Renal cortical epithelial cell (primary cell): ENCODE results near the gene ZSWIM4. TPM values are rescaled to one million over a fixed set of nuclear protein-coding genes. Genes with fewer than 3 reads are reported as not detected.

Experiments
- DNase-seq: peaks from one replicate; pipeline ENCODE4 v3.0.0-alpha.2; 2011; ENCODE audit warnings: low read depth
- total RNA-seq: library from RNA; depleted of rRNA; stranded (reverse); fragments of >200 nt; gene quantifications from 2 replicates; pipeline ENCODE4 v1.2.3, GENCODE V29; 2014

The ZSWIM4 gene
- total RNA-seq, 1 donor from 2014 or later, result 39.3 TPM

DNA sequence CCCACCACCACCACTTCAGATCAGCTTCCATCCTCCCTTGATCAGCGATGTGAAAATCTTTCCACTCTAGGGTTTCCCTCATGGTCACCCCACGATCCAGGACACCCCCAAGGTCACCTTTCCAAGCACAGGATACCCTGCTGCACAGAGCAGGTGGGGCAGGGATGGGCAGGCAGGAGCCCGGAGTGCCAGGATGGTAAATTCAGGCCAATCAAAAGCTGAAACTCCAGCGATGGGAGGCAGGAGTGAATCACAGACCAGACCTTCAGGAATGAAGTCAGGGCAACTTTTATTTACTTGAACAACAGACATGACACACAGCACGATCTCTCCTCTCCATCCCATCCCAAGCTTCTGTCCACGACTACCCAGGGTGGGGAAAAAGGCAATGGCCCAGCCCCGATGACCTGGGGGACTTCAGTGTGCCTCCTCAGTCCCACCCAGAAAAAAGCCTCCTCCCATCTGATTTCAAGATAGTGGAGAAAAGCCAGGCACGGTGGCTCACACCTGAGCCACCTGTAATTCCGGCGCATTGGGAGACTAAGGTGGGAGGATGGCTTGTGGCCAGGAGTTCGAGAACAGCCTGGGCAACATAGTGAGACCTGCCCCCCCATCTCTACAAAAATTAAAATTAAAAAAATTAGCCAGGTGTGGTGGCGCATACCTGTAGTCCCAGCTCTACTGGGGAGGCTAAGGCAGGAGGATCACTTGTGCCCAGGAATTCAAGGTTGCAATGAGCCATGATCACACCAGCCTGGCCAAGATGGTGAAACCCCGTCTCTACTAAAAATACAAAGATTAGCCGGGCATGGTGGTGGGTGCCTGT lies 39.2 kb downstream of the ZSWIM4 start:
- no peak for DNase-seq

DNA sequence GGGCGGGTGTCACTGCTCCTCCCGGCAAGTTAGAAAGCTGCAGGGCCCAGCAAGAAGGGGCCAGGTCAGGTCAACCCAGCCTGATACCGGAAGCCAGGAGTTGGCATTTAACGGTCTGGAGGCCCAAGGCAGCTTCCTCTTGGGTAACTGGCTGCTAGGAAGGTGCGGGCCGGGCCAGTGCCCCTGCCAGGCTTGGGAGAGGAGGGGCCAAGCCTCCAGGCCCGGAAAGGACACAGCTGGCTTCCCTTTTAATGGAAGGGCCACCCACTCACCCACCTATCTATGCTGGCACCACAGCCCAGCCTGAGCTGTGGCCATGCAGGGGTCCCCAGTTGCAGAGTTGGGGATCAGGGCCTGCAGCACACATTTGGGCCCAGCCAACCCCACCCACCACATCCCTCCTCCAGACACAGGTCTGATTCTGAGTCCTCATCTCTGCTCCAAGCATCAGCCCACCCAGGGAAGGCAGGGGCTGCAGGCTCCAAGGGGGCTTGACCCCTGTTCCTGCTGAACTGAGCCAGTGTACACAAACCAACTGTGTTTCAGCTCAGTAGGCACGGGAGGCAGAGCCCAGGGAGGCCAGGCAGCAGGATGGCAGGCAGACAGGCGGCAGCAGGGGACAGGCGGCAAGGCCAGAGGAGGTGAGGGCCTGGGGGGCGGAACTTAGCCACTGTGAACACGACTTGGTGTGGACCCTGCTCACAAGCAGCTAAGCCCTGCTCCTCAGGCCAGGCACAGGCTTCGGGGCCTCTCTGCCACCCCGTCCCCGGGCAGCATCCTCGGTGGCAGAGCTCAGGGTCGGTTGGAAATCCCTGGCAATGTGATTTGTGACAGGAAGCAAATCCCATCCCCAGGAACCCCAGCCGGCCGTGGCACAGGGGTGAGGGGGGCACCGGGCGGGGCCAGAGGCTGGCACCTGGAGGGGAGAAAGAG lies 40.8 kb downstream of the ZSWIM4 start:
- DNase-seq, result no peak

DNA sequence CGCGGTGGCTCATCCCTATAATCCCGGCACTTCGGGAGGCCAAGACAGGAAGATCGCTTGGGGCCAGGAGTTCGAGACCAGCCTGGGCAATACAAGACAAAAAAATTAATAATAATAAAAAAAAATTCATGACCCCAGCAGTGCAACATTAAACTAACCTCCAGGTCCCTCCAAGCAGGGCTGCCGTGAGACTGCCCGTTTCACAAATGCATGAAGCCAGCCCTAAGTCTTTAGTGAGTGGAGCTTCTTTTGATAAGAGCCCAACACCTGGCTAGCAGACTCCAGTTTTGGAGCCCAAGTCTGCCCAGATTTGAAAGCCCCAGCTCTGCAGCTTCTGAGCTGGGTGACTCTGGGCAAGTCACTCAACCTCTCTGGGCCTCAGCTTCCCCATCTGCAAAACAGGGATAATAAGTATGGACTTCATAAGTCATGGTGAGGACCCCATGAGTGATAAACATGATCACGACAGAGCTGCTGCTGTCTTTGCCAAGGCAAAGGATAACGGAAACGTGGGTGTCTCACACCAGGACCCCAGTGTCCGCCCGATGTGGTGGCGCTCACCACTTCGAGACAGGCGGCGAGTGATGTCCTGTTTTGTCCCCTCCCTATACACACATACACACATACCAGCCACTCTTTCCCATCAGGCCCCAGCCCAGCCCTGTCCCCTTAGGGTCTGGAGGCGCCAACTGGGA lies 43.3 kb downstream of the ZSWIM4 start:
- DNase-seq, result no peak

DNA sequence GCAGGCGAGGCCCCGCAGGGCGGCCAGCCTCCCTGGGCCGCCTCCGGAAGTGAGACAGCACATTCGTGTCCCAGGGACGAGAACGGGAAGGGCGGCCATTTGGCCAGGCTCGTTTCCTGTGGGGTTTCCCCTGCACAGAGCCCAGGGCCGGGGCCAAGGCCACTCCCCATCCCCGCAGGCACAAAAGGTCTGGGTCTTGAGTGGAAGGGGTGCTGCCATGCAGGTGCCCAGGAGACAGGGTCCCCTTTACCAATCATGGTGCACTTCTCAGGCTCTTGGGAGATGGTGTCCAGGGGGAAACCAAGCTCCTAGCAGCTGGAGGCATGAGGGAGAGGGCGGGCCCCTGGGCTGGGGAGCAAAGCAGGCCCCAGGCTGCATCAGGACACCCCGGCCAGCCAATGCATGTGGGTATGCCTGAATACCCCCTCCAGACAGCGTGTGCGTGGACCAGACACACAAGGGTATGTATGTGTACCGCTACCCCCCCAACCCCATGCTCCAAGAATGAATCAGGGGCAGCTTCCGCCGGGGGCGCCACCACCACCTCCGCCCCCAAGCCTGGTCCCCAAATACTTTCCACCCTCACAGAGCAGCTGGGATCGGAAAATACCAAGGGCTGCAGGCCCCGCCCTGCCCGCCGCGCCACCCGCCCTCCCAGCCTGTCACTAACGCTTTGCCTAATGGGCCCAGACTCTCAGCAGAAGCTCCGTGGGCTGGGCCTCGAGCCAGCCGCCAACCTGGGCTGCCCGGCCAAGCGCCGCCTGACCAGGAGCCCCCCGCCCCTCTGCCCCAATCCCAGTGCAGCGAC lies 44.1 kb downstream of the ZSWIM4 start:
- DNase-seq, result no peak

DNA sequence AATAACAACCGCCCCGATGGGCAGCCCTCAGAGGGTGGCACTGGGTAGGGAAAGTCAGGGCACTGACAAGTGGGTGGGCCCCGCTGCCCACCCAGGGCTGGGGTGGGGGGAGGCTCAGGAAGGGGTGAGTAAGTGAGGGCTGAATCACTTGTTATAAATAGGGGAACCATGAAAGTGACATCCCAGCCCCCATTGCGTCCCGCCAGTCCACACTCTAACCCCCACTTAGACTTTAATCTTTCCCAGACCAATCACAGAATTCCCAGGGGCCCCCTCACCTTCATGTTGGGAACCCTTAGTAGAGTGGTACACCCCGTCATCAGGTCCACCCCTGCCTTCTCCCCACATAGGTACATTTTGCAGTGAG lies 44.7 kb downstream of the ZSWIM4 start:
- no peak for DNase-seq

DNA sequence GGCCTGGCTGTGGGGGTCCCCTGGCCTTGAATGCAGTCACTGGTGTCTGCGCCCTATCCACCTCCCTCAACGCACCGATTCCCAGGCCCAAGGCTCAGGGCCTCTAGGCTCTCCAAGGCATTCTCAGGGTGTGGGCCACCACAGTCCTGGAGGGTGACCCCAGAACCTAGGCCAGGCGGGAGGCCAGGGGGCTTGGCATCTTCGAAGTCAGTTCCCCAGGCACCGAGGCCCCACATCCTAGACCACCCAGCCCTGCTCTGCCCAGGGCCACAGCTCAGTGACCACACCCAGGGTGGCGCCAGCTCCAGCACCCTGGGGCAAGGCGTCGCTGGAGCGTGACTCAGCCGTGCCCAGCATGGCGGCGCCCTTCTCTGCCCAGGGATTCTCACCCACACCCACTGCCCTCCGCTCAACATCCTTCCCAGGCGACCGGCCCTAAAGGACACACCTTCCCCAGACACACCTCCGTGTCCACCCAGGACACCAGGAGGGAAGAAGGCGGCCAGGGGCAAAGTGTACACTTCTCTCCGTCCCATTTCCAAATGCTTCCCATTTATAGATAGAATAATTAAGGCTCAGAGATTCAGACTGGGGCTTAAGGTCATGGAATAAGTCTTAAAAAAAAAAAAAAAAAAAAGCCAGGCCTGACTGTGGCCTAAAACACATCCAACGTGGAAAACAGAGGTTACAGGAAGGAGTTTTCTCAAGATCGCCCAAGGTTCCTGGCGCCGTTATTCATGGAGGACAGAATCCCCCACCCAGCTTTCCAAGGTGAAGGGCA lies 45.3 kb downstream of the ZSWIM4 start:
- DNase-seq, result no peak

DNA sequence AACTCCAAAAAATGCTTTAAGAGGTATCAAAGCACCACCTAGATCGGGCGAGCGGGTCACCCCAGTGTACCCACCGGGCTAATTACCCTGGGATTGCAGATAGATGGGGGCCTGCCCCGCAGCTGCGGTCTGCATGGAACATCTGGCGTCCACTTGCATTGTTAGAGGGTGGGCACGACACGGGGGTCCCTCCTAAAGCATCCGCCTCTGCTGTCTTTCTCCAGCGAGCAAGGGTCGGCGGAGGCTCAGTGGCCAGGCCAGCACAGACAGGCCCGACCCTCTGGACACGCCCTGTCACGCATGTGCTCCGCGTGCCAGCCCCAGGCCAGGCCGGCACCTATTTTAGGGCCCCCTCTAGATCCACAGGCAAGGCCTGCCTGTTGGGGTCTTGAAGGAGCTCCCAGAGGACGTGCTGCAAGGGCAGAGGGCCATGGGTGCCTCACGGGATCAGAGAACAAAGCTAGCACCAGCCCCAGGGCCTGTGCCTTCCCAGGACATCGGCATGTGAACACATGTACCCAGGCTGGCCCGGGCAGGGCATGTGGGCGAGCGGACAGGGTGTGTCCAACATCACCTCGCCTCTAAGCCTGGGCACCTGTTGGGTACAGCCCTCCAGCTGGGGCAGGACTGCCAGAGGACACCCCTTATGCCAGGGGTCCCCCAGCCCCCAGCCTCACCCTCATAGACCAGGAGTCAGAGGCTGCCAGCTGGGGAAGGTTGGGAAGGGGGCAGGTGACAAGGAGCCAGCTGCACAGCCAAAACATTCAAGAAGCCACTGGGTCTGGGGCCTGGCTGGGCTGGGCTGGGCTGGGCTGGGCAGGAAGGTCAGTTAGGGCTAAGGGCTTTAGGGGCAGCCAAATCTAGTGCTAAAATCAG lies 46.1 kb downstream of the ZSWIM4 start:
- DNase-seq, result no peak

DNA sequence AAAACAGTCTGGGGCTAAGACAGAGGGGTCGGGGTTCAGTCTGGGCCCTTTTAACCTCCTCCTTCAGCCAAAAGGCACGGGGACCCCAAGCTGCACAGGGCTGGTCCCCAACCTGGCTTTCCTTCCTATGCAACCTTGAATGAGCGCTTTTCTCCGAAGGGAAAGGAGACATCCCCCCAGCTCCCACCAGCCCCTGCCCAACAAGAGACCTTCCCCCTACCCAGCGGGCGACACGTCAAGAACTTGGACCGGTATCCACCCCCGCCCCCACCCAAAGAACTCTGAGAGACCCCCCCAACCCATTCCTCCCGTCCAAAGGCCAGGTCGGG lies 46.7 kb downstream of the ZSWIM4 start:
- no peak for DNase-seq

DNA sequence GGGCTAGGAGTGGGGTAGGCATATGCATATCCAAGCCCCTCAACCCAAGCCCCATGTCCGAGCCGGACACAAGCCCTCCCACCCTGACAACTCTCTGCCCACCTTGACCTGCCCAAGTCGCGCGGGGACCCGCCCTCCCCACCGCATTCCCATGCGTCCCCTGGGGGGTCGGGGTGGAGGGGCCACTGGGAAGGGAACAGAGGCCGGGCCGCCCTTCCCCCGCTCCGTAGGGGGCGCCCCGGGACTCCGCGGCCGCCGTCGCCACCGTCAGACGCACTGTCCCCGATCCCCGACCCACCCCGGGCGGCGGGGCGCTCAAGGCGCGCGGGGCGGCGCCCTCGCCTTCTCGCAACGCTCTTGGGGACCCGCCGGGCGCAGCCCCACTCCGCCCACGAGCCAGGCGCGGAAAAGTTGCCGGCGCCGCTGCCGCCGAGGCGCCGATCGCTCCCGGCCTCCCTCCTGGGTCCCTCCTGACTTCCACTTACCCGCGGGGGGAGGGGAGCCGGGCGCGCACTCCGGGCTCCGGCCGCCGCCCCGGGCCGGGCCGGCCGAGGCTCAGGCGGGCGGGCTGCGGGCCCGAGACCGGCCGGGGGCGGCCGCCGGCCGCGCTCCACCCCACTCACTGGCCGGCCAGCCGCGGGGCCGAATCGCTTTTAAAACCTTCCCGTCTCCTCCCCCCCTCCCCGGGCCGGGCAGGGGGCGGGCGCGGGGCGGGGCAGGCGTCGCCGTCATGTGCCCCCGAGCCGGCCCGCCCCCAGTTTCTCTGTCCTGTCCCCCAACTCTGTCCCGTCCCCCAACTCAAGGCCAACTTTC lies 47.3 kb downstream of the ZSWIM4 start:
- DNase-seq, result no peak

DNA sequence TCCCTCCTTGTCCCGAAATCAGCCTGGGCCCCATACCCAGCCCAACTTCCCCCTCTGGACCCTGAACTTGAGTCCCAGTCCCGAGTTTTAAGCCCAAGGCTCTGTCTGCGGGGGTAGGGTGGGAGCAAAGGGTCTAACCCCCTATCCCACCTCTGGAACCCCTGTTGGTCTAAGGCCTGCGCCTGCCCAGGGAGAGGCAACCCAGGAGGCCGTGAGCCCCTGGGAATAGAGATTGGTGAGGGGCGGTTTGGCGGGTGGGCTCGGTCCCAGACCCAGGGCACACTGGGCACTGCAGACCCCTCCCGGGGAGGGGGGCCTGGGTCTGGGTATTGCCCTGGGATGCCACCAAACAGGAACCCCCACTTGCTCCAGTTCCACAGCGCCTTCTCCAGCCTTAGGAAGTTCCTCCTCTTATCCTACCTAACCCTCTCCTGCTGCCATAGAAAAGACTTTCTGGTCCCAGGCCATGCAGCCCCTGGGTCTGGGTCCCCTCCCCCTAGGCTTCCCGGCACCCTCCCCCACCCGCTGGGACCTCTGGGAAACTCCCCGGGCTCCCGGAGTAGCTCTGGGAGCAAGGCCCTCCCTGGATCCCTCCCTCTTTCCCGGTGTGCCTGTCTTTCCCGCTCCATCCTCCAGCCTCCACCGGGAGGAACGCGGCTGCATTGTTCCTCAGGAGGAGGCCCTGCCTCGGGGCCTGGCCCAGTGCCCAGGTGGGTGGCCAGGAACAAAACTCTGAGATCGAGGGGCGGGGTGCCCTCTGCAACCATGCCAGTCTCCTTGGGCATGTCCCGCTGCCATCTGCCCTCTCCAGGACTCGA lies 48.1 kb downstream of the ZSWIM4 start:
- peak; percentile 87 for DNase-seq

DNA sequence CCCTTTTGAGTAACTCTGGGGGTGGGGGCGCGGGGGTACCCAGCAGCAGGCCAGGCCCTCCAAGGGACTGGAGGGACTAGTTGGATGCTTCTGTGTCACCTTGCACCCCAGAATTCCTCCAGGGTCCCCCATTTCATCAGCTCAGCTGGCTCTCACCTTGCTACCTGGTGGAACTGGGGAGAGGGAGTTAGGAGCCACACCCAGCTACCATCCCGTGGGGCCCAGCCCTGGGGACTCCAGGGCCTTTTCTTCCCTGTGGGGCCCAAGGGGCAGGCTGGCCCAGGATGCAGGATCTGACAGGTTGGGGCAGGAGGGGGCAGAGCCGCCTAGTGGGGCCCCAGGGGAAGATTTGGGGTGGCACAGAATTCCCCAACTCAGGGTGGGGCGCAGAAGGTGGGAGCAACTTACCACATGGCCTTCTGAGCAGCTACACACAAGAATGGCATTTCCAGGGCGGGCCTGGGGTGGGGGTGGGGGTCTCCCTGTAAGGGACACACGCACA lies 48.9 kb downstream of the ZSWIM4 start:
- DNase-seq, result no peak

DNA sequence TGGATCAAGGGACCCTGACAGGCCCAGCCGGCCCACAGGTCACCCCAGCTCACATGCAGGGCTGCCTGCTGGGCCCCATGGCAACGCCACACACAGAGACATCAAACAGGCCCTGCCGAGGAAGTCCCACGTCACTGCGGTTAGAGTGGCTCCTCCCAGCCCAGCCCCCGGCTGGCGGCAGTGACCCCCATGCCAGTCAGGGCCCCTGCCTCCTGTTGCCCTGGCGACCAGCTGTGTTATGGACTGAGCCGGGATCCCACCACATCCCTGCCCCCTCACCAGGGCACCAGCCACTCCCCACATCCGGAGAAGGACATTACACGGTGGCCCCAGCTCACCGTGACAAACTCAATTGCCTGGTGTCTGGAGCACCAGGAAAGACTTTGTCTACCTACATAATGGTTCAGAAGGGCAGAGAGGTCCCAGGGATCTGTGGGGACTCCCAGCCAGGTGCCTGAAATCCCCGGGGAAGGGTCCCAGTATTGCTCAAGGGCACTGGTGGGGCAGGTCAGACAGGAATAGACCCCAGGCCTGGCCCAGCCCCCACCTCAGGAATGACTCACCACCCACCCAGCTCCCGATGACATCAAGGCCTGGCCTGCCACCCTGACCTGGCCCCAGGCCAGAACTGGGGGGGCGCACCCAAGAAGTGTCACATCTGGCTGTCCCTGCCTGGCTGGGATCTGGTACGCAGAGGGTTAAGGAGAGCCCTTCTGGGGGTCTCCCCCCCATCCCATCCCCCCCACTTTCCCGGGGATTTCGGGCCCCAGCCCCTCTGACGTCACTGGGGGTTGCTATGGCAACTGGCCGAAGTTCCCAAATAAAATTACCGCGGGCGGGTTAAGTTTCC lies 51.5 kb downstream of the ZSWIM4 start:
- DNase-seq, result peak; percentile 87

DNA sequence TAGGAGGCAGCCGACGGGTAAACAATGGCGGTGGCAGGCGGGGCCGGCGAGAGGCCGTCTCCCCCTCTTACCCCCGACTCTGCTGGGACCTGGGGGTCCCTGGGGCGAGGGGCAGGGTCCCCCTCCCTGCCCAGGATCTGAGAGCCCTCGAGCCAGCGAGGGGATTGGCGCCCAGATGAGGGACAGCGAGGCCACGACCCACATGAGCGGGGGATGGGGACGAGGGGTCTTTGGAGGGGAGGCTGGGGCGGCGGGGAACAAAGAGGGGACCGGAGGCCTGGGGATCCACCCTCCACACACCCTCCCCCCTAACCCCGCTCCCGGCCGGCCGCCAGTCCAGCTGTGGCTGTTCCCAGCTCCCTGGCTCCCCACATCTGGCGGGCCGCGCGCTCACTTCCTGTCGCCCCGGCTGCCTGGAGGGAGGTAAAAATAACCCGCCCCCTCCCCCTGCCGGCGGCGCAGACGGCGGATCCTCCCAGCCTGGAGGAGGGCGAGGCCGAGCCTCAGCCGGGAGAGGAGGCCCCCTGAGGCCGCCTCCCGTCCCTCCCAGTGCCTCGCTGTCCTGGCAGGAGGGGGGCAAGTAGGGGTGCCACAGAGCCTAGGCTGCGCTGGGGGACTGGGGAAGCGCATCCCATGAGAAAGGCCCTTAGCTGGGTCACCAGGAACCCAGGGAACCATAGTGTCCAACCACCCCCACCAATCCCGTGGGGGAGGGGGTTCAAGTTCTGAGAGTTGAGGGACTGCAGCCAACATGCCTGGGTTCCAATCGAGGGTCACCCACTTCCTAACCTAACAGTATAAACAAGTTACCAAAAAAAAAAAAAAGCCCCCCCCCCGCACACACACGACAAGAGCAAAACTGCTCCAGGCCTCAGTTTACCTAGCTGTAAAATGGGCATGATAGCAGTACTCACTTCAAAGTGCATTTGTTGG lies 52.4 kb downstream of the ZSWIM4 start:
- peak; percentile 68 for DNase-seq

DNA sequence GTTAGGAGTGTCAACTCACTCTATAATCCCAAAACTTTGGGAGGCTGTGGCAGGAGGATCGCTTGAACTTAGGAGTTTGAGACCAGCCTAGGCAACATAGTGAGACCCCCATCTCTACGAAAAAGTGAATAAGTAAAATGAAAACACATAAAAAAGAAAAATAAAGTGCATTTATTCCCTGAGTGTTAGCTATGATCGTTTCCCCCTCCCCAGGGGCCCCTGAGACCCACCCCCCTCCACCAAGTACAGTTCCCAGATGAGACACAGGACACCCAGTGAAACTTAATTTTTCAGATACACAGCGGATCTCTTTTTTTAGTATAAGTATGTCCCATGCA lies 53.1 kb downstream of the ZSWIM4 start:
- no peak for DNase-seq

DNA sequence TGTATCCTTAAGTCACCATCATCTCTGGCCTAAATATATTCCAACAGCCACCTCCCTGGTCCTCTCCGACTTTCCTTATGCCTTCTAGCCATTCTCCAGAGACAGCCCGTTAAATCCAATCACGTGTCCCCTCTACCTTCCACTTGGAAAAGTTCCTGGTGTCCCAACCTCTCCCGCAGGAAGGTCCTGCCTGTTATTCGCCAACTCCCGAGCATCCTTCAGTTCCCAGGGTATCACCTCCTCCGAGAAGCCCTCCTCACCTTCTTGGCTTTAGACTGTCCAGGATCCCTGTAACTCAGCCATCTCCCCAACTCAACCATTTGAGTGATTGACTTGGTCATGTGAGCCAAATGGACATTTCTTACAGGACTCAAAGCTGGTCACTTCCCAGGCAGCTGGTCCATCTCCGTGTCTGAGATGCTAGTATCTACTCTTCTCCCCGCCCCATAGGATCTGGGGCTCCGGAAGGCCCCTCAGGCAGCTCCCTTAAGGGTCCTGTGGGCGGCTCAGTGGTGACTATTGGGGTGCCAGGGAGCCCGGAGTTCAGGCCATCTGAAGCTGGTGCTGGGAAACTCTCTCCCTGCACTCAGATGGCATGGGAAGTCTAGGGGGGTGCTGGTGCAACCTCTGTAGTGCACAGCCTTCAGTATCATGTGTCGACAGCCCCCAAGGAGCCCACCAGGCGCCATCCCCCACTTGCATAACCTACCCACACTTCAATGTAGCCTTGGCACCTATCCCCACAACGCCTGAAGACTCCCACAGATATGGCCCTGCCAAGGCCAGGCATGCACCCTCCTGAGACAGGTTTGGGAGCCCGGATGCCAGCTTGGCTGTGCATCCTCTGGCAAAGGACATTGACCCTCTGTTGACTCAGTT lies 53.8 kb downstream of the ZSWIM4 start:
- no peak for DNase-seq
